AG04450 (cell line): Measurements from ENCODE around the gene ANKRD26. TPM values are rescaled to one million over a fixed set of nuclear protein-coding genes. Genes with fewer than 3 reads are reported as not detected.

Source experiments
- CTCF ChIA-PET: fragments of 300-600, 350-600 bp; formaldehyde crosslinking; extraction: SDS; loops from one replicate; lab custom pipeline; 2022; ENCODE audit warnings: antibody characterized with exemption, inconsistent platforms; lab: Charles Lee
- POLR2A ChIA-PET: fragments of 350-600 bp; formaldehyde crosslinking; extraction: SDS; loops from one replicate; lab custom pipeline; 2021; ENCODE audit warnings: antibody characterized with exemption, inconsistent platforms; lab: Yijun Ruan, JAX
- DNase-seq: peaks from one replicate; pipeline ENCODE4 v3.0.0-alpha.2; 2011; ENCODE audit warnings: low read depth, low spot score
- H3K27ac ChIP-seq: one replicate; pipeline ENCODE4 v1.5.1; 2012; ENCODE audit warnings: low read depth, low read length, control low read depth
- H3K27me3 ChIP-seq: one replicate; pipeline ENCODE4 v1.6.0; 2012; ENCODE audit warnings: low read length; ENCODE audit not compliant: control insufficient read depth, insufficient read depth
- H3K4me3 ChIP-seq: 2 replicates; pipeline ENCODE4 v1.5.1; 2011; ENCODE audit warnings: mild to moderate bottlenecking, low read depth, low read length, control low read depth
- H3K9me3 ChIP-seq: 2 replicates; pipeline ENCODE4 v1.5.1; 2012; ENCODE audit warnings: low read length; ENCODE audit not compliant: control insufficient read depth, insufficient read depth
- polyA plus RNA-seq: library from polyadenylated mRNA; depleted of rRNA; stranded (reverse); fragments of >200 nt; gene quantifications from 2 replicates; pipeline ENCODE4 v1.2.3, GENCODE V29; 2011
- TF ChIP-seq, protein P1 (sequence below): IDR thresholded peaks from 2 replicates; pipeline ENCODE4 v1.5.1; 2011; ENCODE audit warnings: low read depth, low read length, control low read depth, inconsistent platforms

The ANKRD26 gene
- polyA plus RNA-seq, 1 experiment = 3.6 TPM

DNA sequence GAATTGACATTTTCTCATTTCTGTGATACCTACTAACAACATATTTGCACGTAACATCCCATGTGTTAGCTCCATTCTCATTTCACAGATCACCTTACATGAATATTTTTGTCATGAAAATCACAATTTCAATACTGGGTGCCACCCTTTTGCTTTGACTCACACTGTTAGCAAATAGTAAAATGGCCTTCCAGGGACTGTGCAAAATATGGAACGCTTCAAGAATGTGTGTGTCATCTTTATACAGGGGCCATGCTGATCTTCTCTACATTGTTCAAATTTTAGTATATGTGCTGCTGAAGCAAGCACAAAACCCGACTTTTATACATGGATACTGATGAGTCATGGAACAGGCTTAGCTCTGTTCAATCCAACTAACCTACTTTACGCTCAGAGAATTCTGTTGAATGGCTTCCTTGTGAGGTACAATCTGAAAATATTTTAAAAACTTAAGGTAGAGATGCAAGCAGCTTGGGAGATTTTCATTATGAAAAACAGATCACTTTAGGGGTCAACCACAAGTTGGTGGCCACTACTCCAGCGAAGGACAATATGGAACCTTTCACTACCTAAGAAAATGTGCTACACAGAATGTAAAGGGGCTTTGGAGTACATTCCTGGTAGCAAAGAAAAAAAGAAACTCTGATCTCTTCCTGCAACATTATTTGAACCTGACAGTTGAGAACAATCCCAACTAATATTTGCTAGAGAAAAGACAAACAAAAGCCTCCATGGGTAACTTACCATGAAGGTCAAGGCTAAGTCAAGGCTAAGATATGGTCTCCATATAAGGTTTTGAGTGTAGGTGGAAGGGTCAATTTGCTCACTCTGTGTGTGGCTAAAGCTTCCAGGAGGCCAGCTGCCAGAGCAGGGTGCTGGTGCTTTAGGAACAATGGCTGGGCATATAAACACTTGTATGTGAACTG lies 11.9 kb downstream of the ANKRD26 start:
- no peaks in the 10 kb centered on the region for H3K27me3 ChIP-seq
- ChIA-PET CTCF (interaction anchor here (0.5 kb wide), 1 partner anchor 135 kb away, joined by 4 read pairs; no protein-coding TSS in a partner anchor), POLR2A (interaction anchor here (0.6 kb wide), 1 partner anchor 25 kb away, joined by 6 read pairs; no protein-coding TSS in a partner anchor)
- no peak overlapping the region for H3K4me3 ChIP-seq
- H3K27ac ChIP-seq = no peak overlapping the region
- H3K9me3 ChIP-seq = no peaks in the 10 kb centered on the region
- DNase-seq = no peak
- TF ChIP-seq, protein P1, sequence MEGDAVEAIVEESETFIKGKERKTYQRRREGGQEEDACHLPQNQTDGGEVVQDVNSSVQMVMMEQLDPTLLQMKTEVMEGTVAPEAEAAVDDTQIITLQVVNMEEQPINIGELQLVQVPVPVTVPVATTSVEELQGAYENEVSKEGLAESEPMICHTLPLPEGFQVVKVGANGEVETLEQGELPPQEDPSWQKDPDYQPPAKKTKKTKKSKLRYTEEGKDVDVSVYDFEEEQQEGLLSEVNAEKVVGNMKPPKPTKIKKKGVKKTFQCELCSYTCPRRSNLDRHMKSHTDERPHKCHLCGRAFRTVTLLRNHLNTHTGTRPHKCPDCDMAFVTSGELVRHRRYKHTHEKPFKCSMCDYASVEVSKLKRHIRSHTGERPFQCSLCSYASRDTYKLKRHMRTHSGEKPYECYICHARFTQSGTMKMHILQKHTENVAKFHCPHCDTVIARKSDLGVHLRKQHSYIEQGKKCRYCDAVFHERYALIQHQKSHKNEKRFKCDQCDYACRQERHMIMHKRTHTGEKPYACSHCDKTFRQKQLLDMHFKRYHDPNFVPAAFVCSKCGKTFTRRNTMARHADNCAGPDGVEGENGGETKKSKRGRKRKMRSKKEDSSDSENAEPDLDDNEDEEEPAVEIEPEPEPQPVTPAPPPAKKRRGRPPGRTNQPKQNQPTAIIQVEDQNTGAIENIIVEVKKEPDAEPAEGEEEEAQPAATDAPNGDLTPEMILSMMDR = no peak

DNA sequence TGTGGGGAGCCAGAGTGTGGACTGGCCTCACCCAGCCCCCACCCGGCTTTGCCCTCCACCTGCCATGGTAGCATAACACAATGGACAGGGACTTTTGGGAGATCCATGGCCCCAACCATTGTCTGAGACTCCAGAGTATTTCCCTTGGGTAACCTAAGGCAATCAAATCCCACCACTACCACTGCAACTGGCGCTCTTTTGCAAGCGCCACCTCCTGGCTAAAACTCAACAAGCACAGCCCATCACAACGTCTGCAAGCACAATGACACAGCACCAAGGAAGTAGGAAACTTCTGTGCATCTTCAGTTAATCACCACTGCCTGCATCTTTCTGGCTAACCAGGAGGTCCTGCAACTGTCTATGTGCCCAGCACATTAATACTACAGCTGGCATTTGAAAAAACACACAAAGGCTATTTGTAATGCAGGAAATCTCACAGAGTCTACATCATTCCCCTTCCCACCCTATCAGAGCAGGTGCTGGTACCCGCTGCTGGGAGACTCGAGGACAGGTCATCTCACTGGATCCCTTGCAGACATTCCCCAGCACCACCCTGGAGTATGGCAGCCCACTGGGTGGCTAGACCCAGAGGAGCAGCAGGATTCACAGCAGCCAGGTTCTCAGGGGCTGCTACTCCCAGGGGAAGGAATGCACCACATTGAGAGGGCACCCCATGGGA lies 27.7 kb downstream of the ANKRD26 start:
- TF ChIP-seq, protein P1 = no peak
- Histone ChIP-seq H3K9me3 (no peaks in the 10 kb centered on the region), H3K27me3 (no peaks in the 10 kb centered on the region), H3K27ac (no peak overlapping the region), H3K4me3 (no peak overlapping the region)
- CTCF ChIA-PET = no interaction called here
- POLR2A ChIA-PET = no interaction called here
- DNase-seq = no peak

DNA sequence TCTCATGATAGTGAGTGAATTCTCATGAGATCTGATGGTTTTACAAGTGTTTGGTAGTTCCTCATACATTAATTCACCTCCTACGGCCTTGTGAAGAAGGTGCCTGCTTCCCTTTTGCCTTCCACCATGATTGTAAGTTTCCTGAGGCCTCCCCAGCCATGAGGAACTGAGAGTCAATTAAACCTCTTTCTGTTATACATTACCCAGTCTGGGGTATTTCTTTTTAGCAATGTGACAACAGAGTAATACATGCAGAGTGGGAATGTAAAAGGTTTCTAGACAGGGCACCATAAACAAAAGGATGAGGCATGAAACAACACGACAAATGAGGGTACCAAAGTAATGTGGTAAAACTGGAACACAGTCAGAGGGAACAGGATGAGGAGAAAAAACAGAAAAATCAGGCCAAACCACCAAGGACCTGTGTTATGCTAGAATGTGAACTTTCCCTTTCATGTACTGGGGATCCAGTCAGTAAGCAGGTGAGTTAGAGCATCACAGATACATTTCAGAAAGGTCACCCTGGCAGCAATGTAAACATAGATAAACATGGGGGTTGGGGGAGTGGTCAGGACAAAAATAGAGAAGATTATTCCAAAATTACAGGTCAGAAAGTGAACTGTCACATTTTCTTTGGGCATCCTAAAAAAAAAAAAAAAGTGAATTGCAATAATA lies 31.9 kb downstream of the ANKRD26 start:
- H3K9me3 ChIP-seq = no peaks in the 10 kb centered on the region
- no peak overlapping the region for H3K27ac ChIP-seq
- no peak overlapping the region for H3K4me3 ChIP-seq
- ChIA-PET POLR2A (no interaction called here), CTCF (no interaction called here)
- DNase-seq = no peak
- TF ChIP-seq, protein P1 = no peak
- H3K27me3 ChIP-seq = no peaks in the 10 kb centered on the region

DNA sequence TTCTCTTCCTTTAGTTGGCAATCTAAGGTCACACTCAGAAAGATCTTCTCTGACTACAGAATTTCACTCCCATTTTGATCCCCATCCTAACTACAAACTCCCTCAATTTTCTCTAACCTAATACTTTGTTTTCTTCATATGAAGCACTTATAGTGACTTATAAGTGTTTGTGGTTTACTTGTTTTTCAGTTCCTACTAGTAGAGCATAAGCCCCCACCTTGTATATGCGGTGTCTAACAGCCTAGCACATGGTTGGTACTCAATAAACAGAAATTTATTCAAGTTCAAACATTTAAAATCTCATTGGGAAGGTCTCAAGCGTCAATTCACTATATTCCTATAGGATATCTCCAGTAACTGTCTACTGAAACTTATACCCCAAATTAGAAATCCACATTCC lies 35.2 kb downstream of the ANKRD26 start:
- Histone ChIP-seq H3K9me3 (no peaks in the 10 kb centered on the region), H3K4me3 (no peak overlapping the region), H3K27ac (no peak overlapping the region), H3K27me3 (no peaks in the 10 kb centered on the region)
- POLR2A ChIA-PET = no interaction called here
- CTCF ChIA-PET = no interaction called here
- TF ChIP-seq, protein P1 = no peak
- no peak for DNase-seq
